HK-2 (cell line): Measurements from ENCODE around the gene HOXC13.
A peak's percentile ranks its signal among the peaks of the same experiment; 100 is the strongest.

ENCODE experiments used
- DNase-seq: peaks from one replicate; pipeline ENCODE4 v3.0.0-alpha.2; 2018; ENCODE audit not compliant: unreplicated experiment

The HOXC13 gene

DNA sequence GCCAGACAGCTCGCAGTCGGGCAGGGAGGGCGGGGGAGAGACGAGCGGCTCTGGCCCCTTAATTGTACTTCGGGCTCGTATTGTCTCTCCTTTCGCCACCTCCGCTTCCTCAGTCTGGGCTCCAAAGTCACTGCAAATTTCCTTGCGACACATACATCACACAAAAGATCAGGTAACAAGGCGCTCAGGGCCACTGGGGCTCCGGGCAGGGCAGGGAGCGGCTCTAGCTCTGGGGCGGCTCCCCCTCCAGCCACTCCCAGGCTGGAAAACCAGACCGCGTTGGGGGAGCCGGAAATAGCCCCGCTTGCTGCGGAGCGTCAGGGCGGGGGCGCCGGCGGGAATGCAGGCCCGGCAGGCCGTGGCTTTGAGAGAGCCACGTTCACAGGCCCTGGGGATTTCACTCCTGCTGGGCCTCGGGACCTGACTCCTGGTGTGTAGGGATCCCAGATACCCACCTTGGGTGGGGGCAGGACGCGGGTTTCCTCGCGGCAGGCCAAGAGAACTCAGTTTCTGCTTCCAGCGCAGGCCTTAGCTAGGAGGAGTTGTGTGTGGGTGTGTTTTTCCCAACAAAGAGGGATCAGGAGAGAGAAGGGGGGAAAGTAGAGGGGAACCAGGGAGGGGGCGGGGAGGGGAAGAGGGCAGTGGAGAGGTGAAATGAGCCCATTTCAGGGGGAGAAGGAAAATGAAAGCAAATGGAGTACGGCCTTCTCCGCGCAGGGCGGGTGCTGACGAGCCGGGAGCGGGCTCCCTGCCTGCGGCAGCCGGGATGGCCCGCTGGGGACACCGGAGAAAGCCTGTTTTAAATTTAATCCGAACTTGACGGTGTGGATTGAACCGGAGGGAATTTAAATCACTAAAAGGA lies 57.0 kb downstream of the HOXC13 start:
- peak; percentile 84 for DNase-seq
